Mesendoderm (in vitro differentiated cells): ENCODE data around the gene BTN1A1.
A peak's percentile ranks its signal among the peaks of the same experiment; 100 is the strongest.

Experiments
- DNase-seq: peaks from one replicate; pipeline ENCODE4 v3.0.0; 2013
- H2AK5ac ChIP-seq: 2 replicates; pipeline ENCODE4 v1.6.1; 2013; ENCODE audit warnings: low read length, inconsistent platforms
- H2BK120ac ChIP-seq: 2 replicates; pipeline ENCODE4 v1.6.1; 2013; ENCODE audit warnings: low read depth, mild to moderate bottlenecking, low read length, moderate library complexity, mixed read lengths
- H2BK15ac ChIP-seq: replicated peaks from 2 replicates; pipeline ENCODE4 v1.6.1; 2013; ENCODE audit warnings: low read depth, mild to moderate bottlenecking, moderate library complexity
- H2BK5ac ChIP-seq: 2 replicates; pipeline ENCODE4 v1.6.1; 2013; ENCODE audit warnings: low read length, inconsistent platforms
- H3K18ac ChIP-seq: 2 replicates; pipeline ENCODE4 v1.6.1; 2013; ENCODE audit warnings: mild to moderate bottlenecking, low read length, mixed read lengths
- H3K23ac ChIP-seq: one replicate; pipeline ENCODE4 v1.6.1; 2013; ENCODE audit warnings: low read length
- H3K27ac ChIP-seq: 2 replicates; pipeline ENCODE4 v1.5.1; 2013; ENCODE audit warnings: low read depth, mild to moderate bottlenecking, inconsistent platforms, low read length, moderate library complexity
- H3K27me3 ChIP-seq: 2 replicates; pipeline ENCODE4 v1.6.1; 2013; ENCODE audit warnings: low read length, control low read depth, mild to moderate bottlenecking, inconsistent platforms; ENCODE audit not compliant: insufficient read depth, poor library complexity
- H3K36me3 ChIP-seq: 2 replicates; pipeline ENCODE4 v1.6.1; 2013; ENCODE audit warnings: low read length, inconsistent platforms; ENCODE audit not compliant: control insufficient read depth, insufficient read depth
- H3K4ac ChIP-seq: one replicate; pipeline ENCODE4 v1.6.1; 2013; ENCODE audit warnings: low read depth, mild to moderate bottlenecking, low read length, moderate library complexity
- H3K4me1 ChIP-seq: 2 replicates; pipeline ENCODE4 v1.6.1; 2013; ENCODE audit warnings: low read depth, low read length, inconsistent platforms; ENCODE audit not compliant: control insufficient read depth
- H3K4me2 ChIP-seq: 2 replicates; pipeline ENCODE4 v1.6.1; 2013; ENCODE audit warnings: low read length
- H3K4me3 ChIP-seq: 2 replicates; pipeline ENCODE4 v1.5.1; 2013; ENCODE audit warnings: mild to moderate bottlenecking, low read length
- H3K56ac ChIP-seq: one replicate; pipeline ENCODE4 v1.6.1; 2013; ENCODE audit warnings: low read length
- H3K79me1 ChIP-seq: 2 replicates; pipeline ENCODE4 v1.6.1; 2013; ENCODE audit warnings: low read length, inconsistent platforms
- H3K79me2 ChIP-seq: 2 replicates; pipeline ENCODE4 v1.6.1; 2013; ENCODE audit warnings: mild to moderate bottlenecking, low read length; ENCODE audit not compliant: control insufficient read depth, insufficient read depth
- H3K9ac ChIP-seq: 2 replicates; pipeline ENCODE4 v1.6.1; 2013; ENCODE audit warnings: low read length, inconsistent platforms
- H4K5ac ChIP-seq: one replicate; pipeline ENCODE4 v1.6.1; 2013; ENCODE audit warnings: low read length
- H4K8ac ChIP-seq: one replicate; pipeline ENCODE4 v1.6.1; 2013; ENCODE audit warnings: low read depth, mild to moderate bottlenecking, control low read depth, low read length, moderate library complexity
- WGBS: extraction: QIAGEN DNeasy Blood & Tissue Kit; methylation state at CpG from one replicate; pipeline ENCODE4 v1.1.7; 2013; ENCODE audit warnings: low lambda C conversion rate, missing lambda C conversion rate; ENCODE audit not compliant: insufficient coverage; ENCODE audit errors: extremely low coverage; 5-methylcytosine and 5-hydroxymethylcytosine counted together

BTN1A1 gene

DNA sequence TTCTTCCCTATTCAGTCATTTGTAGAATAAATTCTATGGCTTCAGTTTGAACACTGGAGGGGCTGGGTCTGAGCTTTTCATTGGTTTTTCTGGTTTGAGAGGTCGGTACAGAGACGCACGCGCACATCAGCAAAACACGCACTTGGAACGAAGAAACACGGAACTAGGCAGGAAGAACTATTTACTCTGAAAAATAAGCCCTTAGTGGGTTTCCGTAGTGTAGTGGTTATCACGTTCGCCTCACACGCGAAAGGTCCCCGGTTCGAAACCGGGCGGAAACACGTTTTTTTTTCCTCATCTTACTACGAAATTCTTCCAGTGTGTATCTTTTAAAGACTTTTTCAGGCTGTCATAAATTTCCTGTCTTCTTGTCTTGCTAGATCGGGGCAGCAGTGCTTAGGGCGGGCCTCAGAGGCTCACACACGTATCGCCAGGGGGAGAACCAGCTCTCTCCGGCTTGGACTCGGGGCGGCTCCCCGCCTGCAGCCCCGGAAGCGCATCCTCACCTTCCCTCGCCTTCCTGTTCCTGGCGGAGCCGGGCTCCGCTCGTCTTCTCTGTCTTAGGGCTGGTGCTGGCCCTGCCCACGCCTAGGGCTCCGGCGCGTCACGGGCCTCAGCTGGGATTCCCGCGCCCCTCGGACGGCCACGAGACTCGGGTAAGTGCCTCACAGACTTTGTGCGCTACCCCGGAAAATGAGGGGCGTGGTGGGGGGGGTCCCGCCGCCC is 37.9 kb downstream of the BTN1A1 start, which contains the start of gene HMGN4:
TSS of gene HMGN4 (plus strand) at position 521 of the 726 bp plus-strand sequence. CDS start 6,841 bp downstream, outside the sequence.
- Histone ChIP-seq H2BK5ac (no peak within 1 kb of the TSS), H3K36me3 (no peaks in the 10 kb centered on the region), H3K4me1 (no peaks in the 10 kb centered on the region), H3K27ac (peak within 1 kb of the TSS; percentile 85), H3K27me3 (no peaks in the 10 kb centered on the region), H2AK5ac (no peak within 1 kb of the TSS), H3K4me3 (peak within 1 kb of the TSS; percentile 91), H3K23ac (no peak within 1 kb of the TSS), H3K9ac (peak within 1 kb of the TSS; percentile 92), H3K79me1 (peaks cover 7% of the 10 kb centered on the region), H2BK120ac (no peak within 1 kb of the TSS), H3K56ac (peak within 1 kb of the TSS; percentile 94), H2BK15ac (no peak within 1 kb of the TSS), H3K18ac (peak within 1 kb of the TSS; percentile 85), H3K4me2 (peak within 1 kb of the TSS; percentile 78), H4K5ac (no peak within 1 kb of the TSS), H4K8ac (no peak within 1 kb of the TSS), H3K79me2 (peaks cover 7% of the 10 kb centered on the region), H3K4ac (peak within 1 kb of the TSS; percentile 78)
- WGBS: no CpG with 5 or more reads among the region's 49 CpGs
- DNase-seq: peak; percentile 97

DNA sequence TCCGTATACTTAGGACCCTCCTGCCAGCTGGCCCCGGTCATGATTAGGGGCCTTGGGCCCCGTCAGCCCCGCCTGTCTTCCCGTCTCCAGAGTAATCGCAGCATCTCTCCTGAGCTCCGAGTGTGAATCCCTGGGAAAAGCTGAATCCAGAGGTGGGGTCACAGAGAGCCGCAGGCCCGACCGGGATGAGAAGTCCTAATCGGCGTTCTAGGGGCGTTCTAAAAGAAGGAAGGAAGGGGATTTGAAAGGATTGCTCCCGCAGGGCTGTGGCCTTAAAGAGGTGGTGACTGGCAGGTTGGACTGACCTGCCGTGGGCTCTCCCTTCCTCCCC is 38.4 kb downstream of the BTN1A1 start:
- no peak overlapping the region for H3K23ac ChIP-seq
- peak; percentile 85 for DNase-seq
- H3K79me1 ChIP-seq: peaks cover 7% of the 10 kb centered on the region
- H4K5ac ChIP-seq: no peak overlapping the region
- H3K79me2 ChIP-seq: peaks cover 7% of the 10 kb centered on the region
- H3K18ac ChIP-seq: peak overlapping the region; percentile 54
- H3K4me1 ChIP-seq: no peaks in the 10 kb centered on the region
- peak overlapping the region; percentile 85 for H3K27ac ChIP-seq
- H3K9ac ChIP-seq: peak overlapping the region; percentile 92
- H3K4ac ChIP-seq: no peak overlapping the region
- peak overlapping the region; percentile 71 for H3K4me2 ChIP-seq
- WGBS: no CpG with 5 or more reads among the region's 15 CpGs
- H3K4me3 ChIP-seq: peak overlapping the region; percentile 91
- no peak overlapping the region for H2AK5ac ChIP-seq
- peak overlapping the region; percentile 94 for H3K56ac ChIP-seq
- no peak overlapping the region for H4K8ac ChIP-seq
- H3K36me3 ChIP-seq: no peaks in the 10 kb centered on the region
- no peaks in the 10 kb centered on the region for H3K27me3 ChIP-seq
- H2BK5ac ChIP-seq: no peak overlapping the region
- H2BK120ac ChIP-seq: no peak overlapping the region
- H2BK15ac ChIP-seq: no peak overlapping the region

DNA sequence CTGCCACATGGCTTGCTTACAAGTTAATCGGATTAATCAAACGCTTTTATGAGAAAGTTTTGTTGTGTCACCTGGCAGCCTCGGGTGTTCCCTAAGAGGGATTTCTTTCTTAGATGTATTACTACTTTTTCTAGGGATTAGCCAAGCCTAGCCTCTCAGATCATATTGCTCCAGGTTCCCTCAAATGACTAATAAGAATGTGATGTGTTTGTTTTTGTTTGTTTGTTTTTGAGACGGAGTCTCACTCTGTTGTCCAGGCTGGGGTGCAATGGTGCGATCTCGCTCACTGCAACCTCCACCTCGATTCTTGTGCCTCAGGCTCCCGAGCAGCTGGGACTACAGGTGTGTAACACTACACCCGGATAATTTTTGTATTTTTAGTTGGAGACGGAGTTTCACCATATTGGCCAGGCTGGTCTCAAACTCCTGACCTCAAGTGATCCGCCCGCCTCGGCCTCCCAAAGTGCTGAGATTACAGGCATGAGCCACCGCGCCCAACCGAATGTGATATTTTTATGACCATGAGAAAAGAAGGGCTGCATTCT is 39.0 kb downstream of the BTN1A1 start:
- no peaks in the 10 kb centered on the region for H3K27me3 ChIP-seq
- no peak overlapping the region for H3K23ac ChIP-seq
- H2BK5ac ChIP-seq: no peak overlapping the region
- no peak overlapping the region for H2BK15ac ChIP-seq
- H3K4me3 ChIP-seq: peak overlapping the region; percentile 91
- H3K9ac ChIP-seq: peak overlapping the region; percentile 92
- H2AK5ac ChIP-seq: no peak overlapping the region
- H3K27ac ChIP-seq: no peak overlapping the region
- H3K18ac ChIP-seq: peak overlapping the region; percentile 7
- no peaks in the 10 kb centered on the region for H3K4me1 ChIP-seq
- peaks cover 7% of the 10 kb centered on the region for H3K79me2 ChIP-seq
- H2BK120ac ChIP-seq: no peak overlapping the region
- H3K4ac ChIP-seq: no peak overlapping the region
- H4K5ac ChIP-seq: no peak overlapping the region
- peak overlapping the region; percentile 94 for H3K56ac ChIP-seq
- no peaks in the 10 kb centered on the region for H3K36me3 ChIP-seq
- H4K8ac ChIP-seq: no peak overlapping the region
- DNase-seq: no peak
- H3K79me1 ChIP-seq: peaks cover 7% of the 10 kb centered on the region
- WGBS: no CpG with 5 or more reads among the region's 16 CpGs
- H3K4me2 ChIP-seq: peak overlapping the region; percentile 71

DNA sequence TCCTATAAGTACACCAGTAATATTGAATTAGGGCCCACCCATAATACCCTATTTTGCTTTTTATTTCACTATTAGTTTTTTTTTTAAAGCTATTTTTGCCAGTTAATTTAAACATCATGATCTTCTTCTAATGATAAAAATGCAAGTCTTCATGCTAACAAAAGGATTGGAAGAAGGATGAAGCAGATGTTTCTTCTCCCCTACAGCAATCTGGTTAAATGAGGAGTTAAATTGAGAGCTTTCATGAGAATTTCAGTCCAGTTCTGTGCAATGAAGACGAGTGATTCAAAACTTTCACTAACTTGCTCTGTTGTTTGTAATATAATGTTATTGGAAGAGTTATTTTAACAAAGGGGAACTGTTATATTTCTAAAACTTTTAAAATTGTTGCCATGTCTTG is 41.5 kb downstream of the BTN1A1 start:
- Histone ChIP-seq H3K4me2 (no peak overlapping the region), H3K79me2 (peaks cover 7% of the 10 kb centered on the region), H2BK120ac (no peak overlapping the region), H3K9ac (no peak overlapping the region), H3K56ac (no peak overlapping the region), H3K79me1 (peaks cover 12% of the 10 kb centered on the region), H2BK5ac (no peak overlapping the region), H4K5ac (no peak overlapping the region), H2BK15ac (no peak overlapping the region), H2AK5ac (no peak overlapping the region), H3K23ac (no peak overlapping the region), H3K18ac (no peak overlapping the region), H3K36me3 (peaks cover 5% of the 10 kb centered on the region), H4K8ac (no peak overlapping the region), H3K4ac (no peak overlapping the region), H3K27ac (no peak overlapping the region), H3K4me1 (no peaks in the 10 kb centered on the region), H3K4me3 (no peak overlapping the region), H3K27me3 (no peaks in the 10 kb centered on the region)
- no peak for DNase-seq
- WGBS: no CpG with 5 or more reads among the region's 1 CpG

DNA sequence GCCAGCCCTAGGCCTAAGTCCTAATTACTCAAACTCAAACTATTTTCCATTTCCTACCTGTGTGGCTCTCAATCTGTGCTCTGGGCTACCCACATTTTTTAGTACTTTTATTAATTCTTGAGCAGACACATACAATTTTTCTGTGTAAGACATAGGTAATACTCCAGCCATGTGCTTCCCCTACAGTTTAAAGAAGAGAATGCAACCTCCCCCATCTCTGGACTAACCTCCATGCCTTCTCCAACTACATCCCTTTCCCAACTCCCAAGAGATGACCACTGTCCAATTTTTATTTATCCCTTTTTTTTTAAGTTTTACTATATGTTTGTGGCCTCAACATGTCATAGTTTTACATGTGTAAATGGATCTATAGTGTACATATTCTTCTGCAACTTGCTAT is 43.9 kb downstream of the BTN1A1 start:
- H3K36me3 ChIP-seq: peaks cover 5% of the 10 kb centered on the region
- H3K9ac ChIP-seq: no peak overlapping the region
- H3K56ac ChIP-seq: no peak overlapping the region
- no peak overlapping the region for H3K4me2 ChIP-seq
- H3K23ac ChIP-seq: no peak overlapping the region
- no peak overlapping the region for H3K18ac ChIP-seq
- H2AK5ac ChIP-seq: no peak overlapping the region
- H3K4ac ChIP-seq: no peak overlapping the region
- DNase-seq: no peak
- no peaks in the 10 kb centered on the region for H3K4me1 ChIP-seq
- H2BK15ac ChIP-seq: no peak overlapping the region
- H3K79me2 ChIP-seq: peaks cover 7% of the 10 kb centered on the region
- no peak overlapping the region for H2BK5ac ChIP-seq
- H3K79me1 ChIP-seq: peaks cover 12% of the 10 kb centered on the region
- no peaks in the 10 kb centered on the region for H3K27me3 ChIP-seq
- H3K27ac ChIP-seq: no peak overlapping the region
- H3K4me3 ChIP-seq: no peak overlapping the region
- no peak overlapping the region for H4K5ac ChIP-seq
- H4K8ac ChIP-seq: no peak overlapping the region
- H2BK120ac ChIP-seq: no peak overlapping the region

DNA sequence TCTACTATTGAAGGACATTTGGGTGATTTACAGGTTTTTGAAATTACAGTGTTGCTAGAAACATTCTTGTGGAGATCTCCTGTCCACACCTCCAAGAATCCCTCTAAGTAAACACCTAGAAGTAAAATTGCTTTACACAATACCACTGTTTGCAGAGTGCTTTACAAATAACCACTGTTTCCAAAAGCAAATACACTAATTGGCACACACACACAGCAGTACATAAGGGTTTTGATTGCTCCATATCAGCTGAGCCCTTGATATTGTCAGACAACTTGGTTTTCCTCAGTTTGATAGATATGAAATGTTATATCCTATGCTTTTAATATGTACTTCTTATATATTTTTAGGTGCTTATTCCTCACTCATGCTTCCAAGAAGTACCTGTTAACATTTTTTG is 44.4 kb downstream of the BTN1A1 start:
- H3K9ac ChIP-seq: no peak overlapping the region
- H2BK120ac ChIP-seq: no peak overlapping the region
- H3K79me2 ChIP-seq: peaks cover 7% of the 10 kb centered on the region
- no peak overlapping the region for H3K4ac ChIP-seq
- H4K5ac ChIP-seq: no peak overlapping the region
- no peak for DNase-seq
- H2BK15ac ChIP-seq: no peak overlapping the region
- H3K27me3 ChIP-seq: no peaks in the 10 kb centered on the region
- peaks cover 12% of the 10 kb centered on the region for H3K79me1 ChIP-seq
- no peak overlapping the region for H3K4me3 ChIP-seq
- no peaks in the 10 kb centered on the region for H3K4me1 ChIP-seq
- peaks cover 5% of the 10 kb centered on the region for H3K36me3 ChIP-seq
- no peak overlapping the region for H3K4me2 ChIP-seq
- H2BK5ac ChIP-seq: no peak overlapping the region
- H3K56ac ChIP-seq: no peak overlapping the region
- H3K18ac ChIP-seq: no peak overlapping the region
- no peak overlapping the region for H2AK5ac ChIP-seq
- no peak overlapping the region for H4K8ac ChIP-seq
- no peak overlapping the region for H3K23ac ChIP-seq
- no peak overlapping the region for H3K27ac ChIP-seq
